ENCODE results near the gene FSTL1. TPM values are rescaled to one million over a fixed set of nuclear protein-coding genes. Genes with fewer than 3 reads are reported as not detected.

Gene FSTL1
- total RNA-seq, 1 experiment from 2014 or later = 1.4 TPM

GRCh38 chr3:120344349-120344748 is 106.4 kb downstream of the FSTL1 start:
- DNase-seq = no peak
- Histone ChIP-seq H3K36me3 (ENCODE audit: control insufficient read depth, insufficient read depth, low read length) (peaks cover 1% of the 10 kb centered on the region; the same call in 1 of the 2 replicates), H3K4me3 (ENCODE audit: low read depth, low read length) (no peak overlapping the region), H3K27me3 (replicated peaks; ENCODE audit: control insufficient read depth, insufficient read depth, low read length) (no peaks in the 10 kb centered on the region), H3K4me1 (peaks cover 8% of the 10 kb centered on the region), H3K9me3 (peaks cover 5% of the 10 kb centered on the region; the same call in 1 of the 2 replicates)
- no TSS peak for BruUV-seq (replicated peaks)
- Mint-ChIP-seq H3K27me3 (ENCODE audit: insufficient read depth, unreplicated experiment) (no peaks in the 10 kb centered on the region), H3K4me3 (ENCODE audit: unreplicated experiment) (no peak overlapping the region), H3K27ac (ENCODE audit: unreplicated experiment) (no peak overlapping the region), H3K9me3 (ENCODE audit: unreplicated experiment) (peaks cover 22% of the 10 kb centered on the region), H3K4me1 (ENCODE audit: low read depth, unreplicated experiment) (peaks cover 21% of the 10 kb centered on the region), H3K36me3 (ENCODE audit: insufficient read depth, unreplicated experiment) (peaks cover 15% of the 10 kb centered on the region)
- no peak for TF ChIP-seq CTCF (IDR thresholded peaks at IDR 0.05; ENCODE audit: insufficient read depth in 1 of 2, low read depth in 1 of 2, low read length in 1 of 2, severe bottlenecking in 1 of 2, unreplicated experiment in 1 of 2)
- intact Hi-C loops (cut with micrococcal nuclease; ENCODE audit: unreplicated experiment) = no loop called here
- CTCF ChIA-PET = no interaction called here
- POLR2A ChIA-PET = interaction anchor here (0.6 kb wide), 1 partner anchor 803 kb away, joined by 3 read pairs; no protein-coding TSS in a partner anchor

Other genes starting within 250 kb of the FSTL1 start
- gene GPR156, start 165.8 kb downstream of the FSTL1 start, total RNA-seq (2022) = 1.7 and 3.1 TPM in 2 replicates
- gene LRRC58, start 101.6 kb downstream of the FSTL1 start, total RNA-seq (2022) = 19.8 and 20.5 TPM in 2 replicates
- gene NDUFB4, start 145.3 kb upstream of the FSTL1 start, total RNA-seq (2022) = 133 and 136 TPM in 2 replicates
- gene HGD, start 231.2 kb upstream of the FSTL1 start, total RNA-seq (2022) = 76.3 and 102 TPM in 2 replicates

Measured in Caco-2 (cell line).